SU-DHL-6 (cell line): ENCODE results near the gene PILRA.
"Not testable (repeated sequence)": the region's sequence is repeated elsewhere in the genome, so short reads cannot be mapped to it uniquely, and the experiment has no call there.

Source experiments
- EZH2phosphoT487 ChIP-seq: fragments of 200-600 bp; sonication (generic), shearing (Covaris generic); conservative IDR thresholded peaks from 2 replicates; pipeline ENCODE4 v1.6.1; 2018; ENCODE audit warnings: mild to moderate bottlenecking, antibody characterized with exemption, low read length, moderate library complexity, mixed read lengths
- TF ChIP-seq, protein P1 (sequence below): fragments of 200-600 bp; sonication (generic); IDR thresholded peaks from one replicate; pipeline ENCODE4 v1.5.1; 2017; ENCODE audit warnings: antibody characterized with exemption, mild to moderate bottlenecking, low read length, moderate library complexity; ENCODE audit not compliant: insufficient read depth, poor library complexity, severe bottlenecking

DNA sequence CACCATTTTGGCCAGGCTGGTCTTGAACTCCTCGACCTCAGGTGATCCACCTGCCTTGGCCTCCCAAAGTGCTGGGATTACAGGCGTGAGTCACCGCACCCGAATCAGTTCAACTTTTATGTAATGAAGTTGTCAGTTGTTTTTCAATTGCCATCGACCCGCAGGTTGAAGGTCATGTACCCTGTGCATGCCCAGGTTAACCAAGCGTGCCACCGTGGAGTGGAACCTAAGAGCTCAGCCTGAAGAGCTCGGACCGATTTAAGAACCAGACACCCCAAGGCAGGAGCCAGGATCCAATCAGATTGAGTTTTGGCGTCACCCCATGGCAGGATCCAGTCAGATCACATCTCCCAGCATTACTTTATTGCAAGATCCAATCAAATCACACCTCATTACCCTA, 46.4 kb upstream of the PILRA start:
- TF ChIP-seq, protein P1, sequence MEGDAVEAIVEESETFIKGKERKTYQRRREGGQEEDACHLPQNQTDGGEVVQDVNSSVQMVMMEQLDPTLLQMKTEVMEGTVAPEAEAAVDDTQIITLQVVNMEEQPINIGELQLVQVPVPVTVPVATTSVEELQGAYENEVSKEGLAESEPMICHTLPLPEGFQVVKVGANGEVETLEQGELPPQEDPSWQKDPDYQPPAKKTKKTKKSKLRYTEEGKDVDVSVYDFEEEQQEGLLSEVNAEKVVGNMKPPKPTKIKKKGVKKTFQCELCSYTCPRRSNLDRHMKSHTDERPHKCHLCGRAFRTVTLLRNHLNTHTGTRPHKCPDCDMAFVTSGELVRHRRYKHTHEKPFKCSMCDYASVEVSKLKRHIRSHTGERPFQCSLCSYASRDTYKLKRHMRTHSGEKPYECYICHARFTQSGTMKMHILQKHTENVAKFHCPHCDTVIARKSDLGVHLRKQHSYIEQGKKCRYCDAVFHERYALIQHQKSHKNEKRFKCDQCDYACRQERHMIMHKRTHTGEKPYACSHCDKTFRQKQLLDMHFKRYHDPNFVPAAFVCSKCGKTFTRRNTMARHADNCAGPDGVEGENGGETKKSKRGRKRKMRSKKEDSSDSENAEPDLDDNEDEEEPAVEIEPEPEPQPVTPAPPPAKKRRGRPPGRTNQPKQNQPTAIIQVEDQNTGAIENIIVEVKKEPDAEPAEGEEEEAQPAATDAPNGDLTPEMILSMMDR: not testable (repeated sequence)
- TF ChIP-seq EZH2phosphoT487: not testable (repeated sequence)
